ENCODE measurements around the gene QKI. TPM values are rescaled to one million over a fixed set of nuclear protein-coding genes. Genes with fewer than 3 reads are reported as not detected.
"Not testable (repeated sequence)": the region's sequence is repeated elsewhere in the genome, so short reads cannot be mapped to it uniquely, and the experiment has no call there.

QKI gene
- total RNA-seq, 2 experiments from 2014 or later, result 43.3 to 47.5 TPM

DNA sequence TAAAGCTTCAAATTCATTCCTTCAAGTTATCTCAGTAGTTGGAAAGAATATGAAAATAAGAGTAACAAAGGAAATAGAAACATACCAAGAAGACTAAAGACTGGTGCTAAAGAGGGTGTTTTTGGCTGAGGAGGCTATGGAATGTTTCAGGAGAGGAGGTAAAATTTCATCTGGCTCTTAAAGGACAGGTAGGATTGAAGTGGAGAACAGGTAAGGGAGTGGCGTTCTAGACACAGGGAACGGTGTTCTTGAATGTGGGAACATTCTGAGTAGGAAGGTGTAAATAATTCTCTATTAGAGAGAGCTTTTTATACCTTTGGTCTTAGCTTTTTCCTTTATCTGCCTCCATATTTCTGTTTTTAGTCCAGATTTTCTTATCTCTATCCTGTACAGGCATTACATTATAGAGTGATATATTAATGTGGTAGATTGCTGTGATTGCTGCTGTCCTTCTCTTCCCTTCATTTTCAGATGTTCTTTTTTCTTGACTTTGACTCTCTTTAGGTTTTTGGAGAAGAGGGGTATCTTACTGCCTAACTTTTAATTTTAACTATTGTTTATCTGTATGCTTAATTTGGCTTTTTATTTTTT is 15.4 kb downstream of the QKI start:
- CTCF ChIA-PET, result interaction anchor here (1.0 kb wide), 1 partner anchor 13 kb away, joined by 3 read pairs; no protein-coding TSS in a partner anchor
- H3K4me3 Mint-ChIP-seq, result no peak overlapping the region
- no peak for TF ChIP-seq CTCF (IDR thresholded peaks at IDR 0.05)
- no peaks in the 10 kb centered on the region for H3K36me3 Mint-ChIP-seq (ENCODE audit: low read depth)
- peaks cover 48% of the 10 kb centered on the region for H3K4me1 Mint-ChIP-seq (ENCODE audit: low read depth)
- no peak overlapping the region for H3K27ac Mint-ChIP-seq
- DNase-seq (no peak), ATAC-seq (no peak)
- H3K9me3 Mint-ChIP-seq, result no peaks in the 10 kb centered on the region
- POLR2A ChIA-PET, result no interaction called here
- no peaks in the 10 kb centered on the region for H3K27me3 Mint-ChIP-seq
- intact Hi-C loops (cut with micrococcal nuclease), result no loop called here

- Mint-ChIP-seq H3K27ac (no peak overlapping the region), H3K9me3 (no peaks in the 10 kb centered on the region), H3K27me3 (no peaks in the 10 kb centered on the region), H3K36me3 (ENCODE audit: low read depth) (no peaks in the 10 kb centered on the region), H3K4me3 (no peak overlapping the region), H3K4me1 (ENCODE audit: low read depth) (peaks cover 50% of the 10 kb centered on the region)
- ChIA-PET CTCF (no interaction called here), POLR2A (no interaction called here)
- no peak for TF ChIP-seq CTCF (IDR thresholded peaks at IDR 0.05)
- intact Hi-C loops (cut with micrococcal nuclease), result no loop called here
- ATAC-seq (no peak), DNase-seq (no peak)
Observed at GRCh38 chr6:163432300-163432699, 17.8 kb downstream of the QKI start.

DNA sequence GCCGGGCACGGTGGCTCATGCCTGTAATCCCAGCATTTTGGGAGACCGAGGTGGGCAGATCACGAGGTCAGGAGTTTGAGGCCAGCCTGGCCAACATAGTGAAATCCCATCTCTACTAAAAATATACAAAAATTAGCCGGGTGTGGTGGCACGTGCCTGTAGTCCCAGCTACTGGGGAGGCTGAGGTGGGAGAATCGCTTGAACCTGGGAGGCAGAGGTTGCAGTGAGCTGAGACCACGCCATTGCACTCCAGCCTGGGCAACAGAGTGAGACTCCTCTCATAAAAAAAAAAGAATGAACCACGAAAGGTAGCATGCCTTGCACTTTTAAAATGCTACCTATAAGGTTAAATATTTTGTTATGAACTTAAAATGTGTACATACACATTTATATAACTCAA is 19.0 kb downstream of the QKI start:
- H3K27me3 Mint-ChIP-seq; H3K4me3 Mint-ChIP-seq; ATAC-seq; H3K27ac Mint-ChIP-seq; H3K36me3 Mint-ChIP-seq (ENCODE audit: low read depth); POLR2A ChIA-PET; DNase-seq; intact Hi-C loops (cut with micrococcal nuclease); H3K9me3 Mint-ChIP-seq: not testable (repeated sequence)
- H3K4me1 Mint-ChIP-seq (ENCODE audit: low read depth), result peaks cover 57% of the 10 kb centered on the region
- CTCF ChIA-PET, result interaction anchor here (0.9 kb wide), 1 partner anchor 15 kb away, joined by 3 read pairs; no protein-coding TSS in a partner anchor

DNA sequence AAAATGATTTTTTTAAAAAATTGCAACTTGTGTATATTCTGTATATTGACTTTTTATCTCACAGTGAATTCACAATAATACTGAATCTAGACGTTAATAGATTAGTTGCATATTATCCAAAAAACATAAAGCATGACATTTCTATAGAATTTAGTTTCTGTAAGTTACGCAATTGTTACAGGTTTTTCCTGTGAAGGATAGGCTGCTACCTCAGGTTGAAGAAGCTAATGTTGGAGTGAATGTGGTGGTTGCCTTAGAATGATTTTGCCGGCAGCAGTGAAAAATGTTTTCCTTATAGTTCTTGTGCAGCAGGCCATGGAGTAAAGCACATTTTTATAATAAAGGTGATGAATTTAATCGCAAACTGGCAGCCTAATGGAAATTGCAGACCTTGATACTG is 20.5 kb downstream of the QKI start:
- peaks cover 58% of the 10 kb centered on the region for H3K4me1 Mint-ChIP-seq (ENCODE audit: low read depth)
- intact Hi-C loops (cut with micrococcal nuclease), result no loop called here
- peaks cover 3% of the 10 kb centered on the region for H3K36me3 Mint-ChIP-seq (ENCODE audit: low read depth)
- H3K9me3 Mint-ChIP-seq, result no peaks in the 10 kb centered on the region
- no peak for TF ChIP-seq CTCF (IDR thresholded peaks at IDR 0.05)
- POLR2A ChIA-PET, result no interaction called here
- no peak for DNase-seq
- no peak overlapping the region for H3K27ac Mint-ChIP-seq
- CTCF ChIA-PET, result interaction anchor here (0.7 kb wide), 1 partner anchor 82 kb away, joined by 3 read pairs; no protein-coding TSS in a partner anchor
- H3K4me3 Mint-ChIP-seq, result no peak overlapping the region
- no peak for ATAC-seq
- no peaks in the 10 kb centered on the region for H3K27me3 Mint-ChIP-seq

GRCh38 chr6:163436843-163437242 is 22.3 kb downstream of the QKI start:
- no peaks in the 10 kb centered on the region for H3K27me3 Mint-ChIP-seq
- no peak overlapping the region for H3K27ac Mint-ChIP-seq
- no peak for ATAC-seq
- peaks cover 4% of the 10 kb centered on the region for H3K36me3 Mint-ChIP-seq (ENCODE audit: low read depth)
- no peak for DNase-seq
- intact Hi-C loops (cut with micrococcal nuclease), result no loop called here
- H3K4me3 Mint-ChIP-seq, result no peak overlapping the region
- no peak for TF ChIP-seq CTCF (IDR thresholded peaks at IDR 0.05)
- ChIA-PET CTCF (interaction anchor here (1.5 kb wide), 1 partner anchor 20 kb away, joined by 6 read pairs; no protein-coding TSS in a partner anchor), POLR2A (no interaction called here)
- H3K9me3 Mint-ChIP-seq, result no peaks in the 10 kb centered on the region
- H3K4me1 Mint-ChIP-seq (ENCODE audit: low read depth), result peaks cover 54% of the 10 kb centered on the region

Data from activated CD8-positive, alpha-beta T cell treated with anti-CD3 and anti-CD28 coated beads for 36 hours (primary cell).